GM04504 (cell line): ENCODE data around the gene CFAP77.
A peak's percentile ranks its signal among the peaks of the same experiment; 100 is the strongest.
"Not testable (repeated sequence)": the region's sequence is repeated elsewhere in the genome, so short reads cannot be mapped to it uniquely, and the experiment has no call there.

Source experiments
- DNase-seq: peaks from one replicate; pipeline ENCODE4 v3.0.0-alpha.2; 2012; ENCODE audit warnings: low read depth

CFAP77 gene

GRCh38 chr9:132409828-132410528 lies at the start of gene CFAP77:
Gene CFAP77, plus strand, starts transcription at chr9:132410211. Its CDS starts 61 bp downstream, at chr9:132410272.
- DNase-seq: no peak

GRCh38 chr9:132364068-132364467 lies 45.9 kb upstream of the CFAP77 start:
- DNase-seq: no peak

- no peak for DNase-seq
Observed at GRCh38 chr9:132365986-132366385, 44.0 kb upstream of the CFAP77 start.

GRCh38 chr9:132366481-132366880 lies 43.5 kb upstream of the CFAP77 start:
- DNase-seq: no peak

DNA sequence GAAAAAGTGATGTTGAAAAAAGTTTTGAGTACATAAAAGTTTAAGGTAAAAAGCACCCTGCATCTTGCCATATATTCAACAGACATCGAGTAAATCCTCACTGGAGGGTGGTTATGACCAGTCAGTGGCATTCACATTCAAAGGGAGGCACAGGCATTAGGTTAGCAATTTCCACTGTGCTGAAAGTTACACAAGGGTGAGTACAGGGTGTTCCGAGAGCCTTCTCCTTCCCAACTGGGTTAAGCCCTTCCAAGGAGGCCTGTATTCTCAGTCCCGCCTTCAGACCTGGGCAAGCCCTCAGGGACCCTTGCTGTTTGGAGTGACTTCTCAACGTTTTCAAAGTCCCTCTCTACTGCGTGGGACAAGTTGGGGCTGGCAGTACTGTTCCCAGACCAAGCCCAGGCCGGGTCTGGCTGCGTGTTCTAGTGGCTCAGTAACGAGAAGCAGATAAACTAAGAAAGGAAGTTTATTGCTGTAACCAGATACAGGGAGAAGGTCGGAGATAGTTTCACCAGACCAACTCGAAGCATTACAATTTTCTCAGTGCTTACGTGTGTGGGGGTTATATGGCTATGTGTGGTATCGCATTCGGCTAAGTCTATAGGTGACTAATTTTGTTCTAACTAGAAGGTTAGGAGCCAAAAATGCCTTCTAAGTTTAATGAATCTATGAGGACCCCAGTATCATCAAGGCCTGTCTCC lies 42.2 kb upstream of the CFAP77 start:
- no peak for DNase-seq

- no peak for DNase-seq
Observed at GRCh38 chr9:132369421-132369820, 40.6 kb upstream of the CFAP77 start.

DNA sequence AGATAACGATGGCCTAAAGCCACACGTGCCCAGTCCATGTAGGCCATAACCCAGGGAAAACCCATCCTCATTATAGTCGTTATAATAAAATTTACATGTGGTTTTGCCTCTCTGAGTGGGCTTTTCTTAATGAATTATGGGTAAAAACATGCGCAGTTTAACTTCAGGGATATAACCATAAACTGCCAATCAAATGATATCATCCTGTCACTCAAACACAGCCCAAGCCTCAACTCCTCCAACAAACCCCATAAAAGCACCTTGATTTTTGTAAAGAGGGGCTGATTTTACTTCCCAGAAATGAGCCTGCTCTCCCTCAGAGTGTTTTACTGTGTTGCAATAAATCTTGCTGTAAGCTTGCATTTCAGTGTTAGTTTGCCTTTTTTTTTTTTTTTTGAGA lies 39.4 kb upstream of the CFAP77 start:
- DNase-seq: no peak

DNA sequence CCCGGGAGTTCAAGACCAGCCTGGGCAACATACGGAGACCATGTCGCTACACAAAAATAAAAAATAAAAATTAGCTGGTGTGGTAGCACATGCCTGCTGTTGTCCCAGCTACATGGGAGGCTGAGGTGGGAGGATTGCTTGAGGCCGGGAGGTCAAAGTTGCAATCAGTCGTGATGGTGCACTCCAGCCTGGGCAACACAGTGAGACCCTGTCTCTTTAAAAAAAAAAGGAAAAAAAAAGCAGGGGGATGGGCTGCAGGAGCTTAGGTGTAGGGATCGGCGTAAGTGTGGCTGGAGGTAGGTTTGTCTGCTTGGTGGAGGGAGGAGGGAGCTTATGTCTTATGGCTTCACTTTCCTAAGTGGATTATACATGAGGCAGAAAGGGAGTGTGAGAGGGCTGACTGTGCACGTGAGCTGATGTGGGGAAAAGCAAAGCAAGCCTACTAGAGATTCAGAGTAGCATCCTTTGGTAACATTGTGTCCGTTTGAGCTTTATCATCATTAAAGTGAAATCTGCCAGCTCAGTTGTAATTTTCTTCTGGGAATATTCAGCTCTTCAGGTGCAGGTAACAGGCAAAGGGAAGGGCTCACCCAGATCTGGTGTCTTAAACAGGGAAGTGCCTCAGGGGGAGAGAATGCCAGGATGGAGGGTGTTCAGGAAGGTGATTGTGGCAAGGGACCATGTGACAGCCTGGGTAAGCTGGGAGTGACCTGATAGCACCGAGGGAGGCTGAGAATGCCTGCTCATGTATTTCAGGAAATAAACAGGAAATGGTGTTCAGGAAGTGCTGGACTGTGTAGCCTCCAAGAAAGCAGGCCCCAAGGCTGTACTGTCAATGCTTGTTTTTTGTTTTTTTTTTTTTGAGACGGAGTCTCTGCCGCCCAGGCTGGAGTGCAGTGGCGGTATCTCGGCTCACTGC lies 37.6 kb upstream of the CFAP77 start:
- no peak for DNase-seq

GRCh38 chr9:132377769-132378168 lies 32.2 kb upstream of the CFAP77 start:
- not testable (repeated sequence) for DNase-seq

- DNase-seq: not testable (repeated sequence)
Observed at GRCh38 chr9:132378416-132378815, 31.6 kb upstream of the CFAP77 start.

- DNase-seq: no peak
Observed at GRCh38 chr9:132381966-132382541, 28.0 kb upstream of the CFAP77 start.

DNA sequence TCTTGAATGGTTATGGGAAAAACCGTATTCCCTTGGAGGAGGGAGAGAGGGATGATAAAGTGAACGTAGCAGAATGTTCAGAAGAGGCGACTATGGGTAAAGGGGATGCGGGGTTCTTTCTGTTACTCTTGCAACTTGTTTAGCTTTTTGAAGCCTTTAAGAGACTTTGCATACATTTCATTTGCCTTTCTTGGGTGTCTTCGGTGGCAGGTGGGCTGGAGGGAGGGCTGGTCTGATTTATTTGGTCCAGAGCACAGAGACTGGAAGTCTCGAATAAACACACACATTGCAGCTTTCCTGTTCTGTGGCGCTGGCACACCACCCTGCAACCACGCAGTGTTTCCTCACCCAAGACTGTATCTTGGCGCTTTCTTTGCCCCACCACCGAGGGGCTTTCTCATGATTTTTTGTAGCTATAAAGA lies 26.5 kb upstream of the CFAP77 start:
- DNase-seq: no peak

GRCh38 chr9:132384376-132384775 lies 25.6 kb upstream of the CFAP77 start:
- no peak for DNase-seq

GRCh38 chr9:132387133-132387532 lies 22.9 kb upstream of the CFAP77 start:
- no peak for DNase-seq

DNA sequence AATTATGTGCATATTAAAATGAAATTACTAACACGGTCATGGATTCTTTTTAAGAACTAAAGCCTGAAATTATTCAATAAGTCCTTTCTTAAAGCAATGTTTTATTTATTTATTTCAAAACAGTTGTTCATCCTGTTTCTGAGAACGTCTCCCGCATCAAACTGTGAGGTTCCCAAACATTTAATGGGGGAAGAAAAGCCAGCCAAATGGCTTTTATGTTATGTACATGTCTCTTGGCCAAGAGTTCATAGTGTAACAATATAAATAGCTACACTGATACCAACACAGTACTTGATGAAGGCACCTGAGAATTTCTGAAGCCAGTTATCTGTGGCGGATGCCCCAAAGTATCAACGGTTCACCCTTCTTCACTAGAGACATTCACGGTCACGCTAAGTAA lies 19.0 kb upstream of the CFAP77 start:
- no peak for DNase-seq

- no peak for DNase-seq
Observed at GRCh38 chr9:132391449-132391848, 18.6 kb upstream of the CFAP77 start.

GRCh38 chr9:132395560-132395959 lies 14.5 kb upstream of the CFAP77 start:
- DNase-seq: no peak

GRCh38 chr9:132401824-132402223 lies 8.2 kb upstream of the CFAP77 start:
- no peak for DNase-seq

- no peak for DNase-seq
Observed at GRCh38 chr9:132404228-132404881, 5.7 kb upstream of the CFAP77 start.

GRCh38 chr9:132406554-132407122 lies 3.4 kb upstream of the CFAP77 start, which contains the start of gene TTF1:
Gene TTF1, minus strand, starts transcription at chr9:132406840. Its CDS starts 4,019 bp downstream, at chr9:132402821.
- peak; percentile 69 for DNase-seq

GRCh38 chr9:132407196-132407595 lies 2.8 kb upstream of the CFAP77 start:
- no peak for DNase-seq
